Erythroblast (primary cell): ENCODE results near the gene RPS24.
"Not testable (repeated sequence)": the region's sequence is repeated elsewhere in the genome, so short reads cannot be mapped to it uniquely, and the experiment has no call there.

Experiments
- GATA1 ChIP-seq: IDR thresholded peaks from 2 replicates; pipeline ENCODE4 v1.6.1; 2011; ENCODE audit warnings: low read depth, mild to moderate bottlenecking, control low read depth, low read length, moderate library complexity
- POLR2A ChIP-seq: IDR thresholded peaks from 2 replicates; pipeline ENCODE4 v1.6.1; 2011; ENCODE audit warnings: mild to moderate bottlenecking, low read length

DNA sequence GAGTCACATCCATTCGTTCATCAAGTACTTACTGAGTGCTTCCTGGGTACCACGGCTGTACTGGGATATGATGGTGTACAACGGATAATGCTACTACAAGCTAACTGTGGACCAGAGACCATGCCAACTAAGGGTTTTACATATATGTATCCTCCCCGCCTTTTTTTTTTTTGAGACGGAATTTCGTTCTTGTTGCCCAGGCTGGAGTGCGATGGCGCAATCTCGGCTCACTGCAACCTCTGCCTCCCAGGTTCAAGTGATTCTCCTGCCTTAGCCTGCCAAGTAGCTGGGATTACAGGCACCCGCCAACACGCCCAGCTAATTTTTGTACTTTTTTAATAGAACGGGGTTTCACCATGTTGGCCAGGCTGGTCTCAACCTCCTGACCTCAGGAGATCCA, 36.4 kb downstream of the RPS24 start:
- TF ChIP-seq POLR2A, GATA1: not testable (repeated sequence)
